Left ventricle myocardium superior (tissue), 1 donor: ENCODE results near the gene LRP1-AS. TPM values are rescaled to one million over a fixed set of nuclear protein-coding genes. Genes with fewer than 3 reads are reported as not detected.
A peak's percentile ranks its signal among the peaks of the same experiment; 100 is the strongest.

ENCODE experiments used
- ATAC-seq: fragments of 200-7000 bp; cut with Tn5 transposase; one replicate; pipeline ENCODE4 v1.9.1; 2020; ENCODE audit warnings: mild to moderate bottlenecking, moderate library complexity
- DNase-seq: peaks from one replicate; pipeline ENCODE4 v3.0.0-alpha.2; 2020
- intact Hi-C: fragments of 100-400 bp; cut with micrococcal nuclease; formaldehyde crosslinking; loops from one replicate; pipeline ENCODE4 v1.11.0; 2022
- total RNA-seq: library from RNA; stranded (reverse); fragmentation: NEBNext Ultra II Directional; extraction: Animal tissue kit (Norgen Biotek cat#: 25700); gene quantifications from one replicate; pipeline ENCODE4 v1.2.1, GENCODE V29; 2021
- donor health status: DM: no; HTN: yes; CAD: no; lungs with severe emphysema.

Gene LRP1-AS
- total RNA-seq, 1 donor from 2014 or later = not detected

DNA sequence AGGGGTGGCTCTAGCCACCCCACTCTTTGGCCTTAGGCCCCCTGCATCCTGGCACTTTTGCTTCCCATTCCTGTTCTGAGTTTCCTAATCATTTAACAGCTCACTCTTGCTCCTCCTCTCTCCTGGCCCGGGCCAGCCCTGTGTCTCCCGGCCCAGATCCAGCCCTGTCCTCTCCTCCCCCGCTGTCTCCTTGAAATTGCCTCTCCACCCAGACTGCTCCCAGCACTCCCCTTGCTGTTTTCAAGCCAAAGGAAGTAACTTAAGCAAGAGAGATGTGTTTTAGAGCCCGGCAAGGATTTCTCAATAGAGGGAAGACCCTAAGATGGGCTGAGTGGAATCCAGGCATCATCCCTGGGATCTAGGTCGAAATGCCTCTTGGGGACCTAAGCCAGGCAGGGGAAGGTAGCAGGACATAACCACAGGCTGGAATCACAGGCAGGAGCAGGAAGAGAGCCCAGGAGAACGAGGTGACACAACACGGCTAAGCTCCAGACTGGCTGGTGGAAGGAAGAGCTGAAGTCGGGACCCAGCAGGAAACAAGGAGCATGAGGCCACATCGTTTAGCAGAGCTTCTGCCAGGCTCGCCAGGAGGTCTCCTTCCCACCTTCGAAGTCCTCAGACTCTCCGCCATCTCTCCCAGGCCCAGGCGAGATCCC lies 2.0 kb upstream of the LRP1-AS start:
- intact Hi-C loops = no loop called here
- ATAC-seq (peak; percentile 85), DNase-seq (peak; percentile 85)

- peak; percentile 68 for ATAC-seq
- intact Hi-C loops = no loop called here
- peak; percentile 83 for DNase-seq
Measured at GRCh38 chr12:57148469-57149244, 1.2 kb upstream of the LRP1-AS start.

DNA sequence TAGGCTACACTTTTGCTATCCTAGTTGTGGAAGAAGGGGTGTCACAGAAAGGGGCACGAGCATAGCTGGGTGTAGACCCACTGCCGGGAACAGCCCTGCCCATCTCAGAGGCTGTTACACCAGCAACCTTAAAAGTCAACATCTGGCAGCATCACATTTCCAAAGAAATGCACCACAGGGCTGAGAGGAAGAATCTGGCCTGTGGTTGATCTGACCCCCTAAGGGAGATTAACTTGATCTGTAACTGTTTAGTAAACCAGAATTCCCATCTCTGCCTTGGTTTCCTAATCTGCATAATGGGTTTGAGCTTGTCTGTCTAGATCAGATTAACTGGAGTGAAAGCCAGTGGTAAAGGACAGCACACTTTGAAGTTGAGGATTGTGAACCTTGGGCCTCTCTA lies 1.3 kb downstream of the LRP1-AS start:
- ATAC-seq (no peak), DNase-seq (no peak)
- intact Hi-C loops = no loop called here

DNA sequence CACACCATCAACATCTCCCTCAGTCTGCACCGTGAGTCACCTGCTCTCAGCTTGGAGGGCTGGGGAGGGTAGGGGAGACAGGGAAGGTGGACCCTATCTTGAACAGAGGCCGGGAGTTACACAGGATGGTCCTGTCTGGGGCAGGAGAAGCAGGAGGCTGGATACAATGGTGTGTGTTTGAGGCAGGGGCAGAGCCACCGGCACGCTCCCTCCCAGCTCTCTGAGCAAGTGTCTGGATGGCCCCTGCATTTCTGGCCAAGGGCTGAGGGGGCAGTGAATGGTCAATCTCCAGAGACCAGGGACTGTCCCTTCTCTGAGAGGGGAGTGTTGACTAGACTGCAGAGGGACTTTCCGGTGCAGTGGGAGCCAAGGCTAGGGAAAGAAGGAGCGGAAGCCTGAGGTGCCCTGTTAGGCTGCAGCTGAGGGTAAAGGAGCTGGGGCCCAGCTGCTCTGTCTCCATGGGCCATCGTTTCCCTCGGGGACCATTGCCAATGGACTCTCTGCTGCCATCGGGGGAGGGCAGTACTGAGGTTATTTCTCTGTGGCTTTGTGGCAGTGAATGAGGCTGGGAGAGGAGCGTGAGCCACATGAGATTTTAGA lies 1.9 kb downstream of the LRP1-AS start:
- intact Hi-C loops = no loop called here
- ATAC-seq (no peak), DNase-seq (no peak)

DNA sequence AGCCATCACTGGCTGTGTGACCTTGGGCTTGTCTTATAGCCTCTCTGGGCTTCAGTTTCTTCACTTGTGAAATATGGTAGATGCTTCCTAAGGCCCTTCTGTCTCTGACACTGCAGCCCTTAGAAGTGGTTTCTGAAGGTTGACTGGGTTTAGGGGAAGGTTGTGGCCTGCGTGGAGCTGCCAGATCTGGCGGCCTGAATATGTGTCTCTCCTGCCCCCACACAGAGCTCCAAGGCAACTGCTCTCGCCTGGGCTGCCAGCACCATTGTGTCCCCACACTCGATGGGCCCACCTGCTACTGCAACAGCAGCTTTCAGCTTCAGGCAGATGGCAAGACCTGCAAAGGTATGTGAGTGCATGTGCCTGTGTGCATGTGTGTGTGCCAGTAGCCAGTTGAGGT lies 4.0 kb downstream of the LRP1-AS start:
- DNase-seq = no peak

GRCh38 chr12:57142727-57143126 lies 4.7 kb downstream of the LRP1-AS start:
- DNase-seq (no peak), ATAC-seq (no peak)
- intact Hi-C loops = no loop called here

More for the DNA sequence above, 4.0 kb downstream of the LRP1-AS start:
- intact Hi-C loops = no loop called here
- no peak for ATAC-seq

DNA sequence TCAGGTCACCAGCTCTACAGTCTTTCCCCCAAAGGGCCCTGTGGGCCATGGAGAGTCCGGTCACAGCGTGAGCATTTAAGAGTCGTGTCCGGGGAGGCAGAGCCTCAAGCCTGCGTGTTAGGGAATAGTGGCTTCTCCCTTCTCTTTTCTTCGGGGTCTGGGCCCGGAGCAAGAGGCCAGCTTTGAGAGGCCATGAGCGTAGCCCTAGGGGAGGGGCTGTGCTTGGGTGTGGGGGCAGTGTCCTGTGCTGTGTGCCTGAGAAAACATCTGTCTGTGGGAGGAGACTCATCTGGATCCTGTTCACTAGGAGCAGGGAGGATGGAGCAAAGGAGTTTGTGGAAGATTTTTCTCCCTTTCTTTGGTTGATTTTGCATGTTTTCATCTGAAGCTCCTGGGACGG lies 5.3 kb downstream of the LRP1-AS start:
- ATAC-seq (peak; percentile 66), DNase-seq (peak; percentile 60)
- intact Hi-C loops = no loop called here

GRCh38 chr12:57141249-57141648 lies 6.2 kb downstream of the LRP1-AS start:
- intact Hi-C loops = no loop called here

GRCh38 chr12:57139796-57140649 lies 7.4 kb downstream of the LRP1-AS start:
- intact Hi-C loops = no loop called here
- no peak for ATAC-seq
- no peak for DNase-seq

More at GRCh38 chr12:57141249-57141648, 6.2 kb downstream of the LRP1-AS start:
- no peak for ATAC-seq
- no peak for DNase-seq

GRCh38 chr12:57138526-57139272 lies 8.7 kb downstream of the LRP1-AS start:
- intact Hi-C loops = no loop called here
- ATAC-seq (peak; percentile 62), DNase-seq (peak; percentile 89)

DNA sequence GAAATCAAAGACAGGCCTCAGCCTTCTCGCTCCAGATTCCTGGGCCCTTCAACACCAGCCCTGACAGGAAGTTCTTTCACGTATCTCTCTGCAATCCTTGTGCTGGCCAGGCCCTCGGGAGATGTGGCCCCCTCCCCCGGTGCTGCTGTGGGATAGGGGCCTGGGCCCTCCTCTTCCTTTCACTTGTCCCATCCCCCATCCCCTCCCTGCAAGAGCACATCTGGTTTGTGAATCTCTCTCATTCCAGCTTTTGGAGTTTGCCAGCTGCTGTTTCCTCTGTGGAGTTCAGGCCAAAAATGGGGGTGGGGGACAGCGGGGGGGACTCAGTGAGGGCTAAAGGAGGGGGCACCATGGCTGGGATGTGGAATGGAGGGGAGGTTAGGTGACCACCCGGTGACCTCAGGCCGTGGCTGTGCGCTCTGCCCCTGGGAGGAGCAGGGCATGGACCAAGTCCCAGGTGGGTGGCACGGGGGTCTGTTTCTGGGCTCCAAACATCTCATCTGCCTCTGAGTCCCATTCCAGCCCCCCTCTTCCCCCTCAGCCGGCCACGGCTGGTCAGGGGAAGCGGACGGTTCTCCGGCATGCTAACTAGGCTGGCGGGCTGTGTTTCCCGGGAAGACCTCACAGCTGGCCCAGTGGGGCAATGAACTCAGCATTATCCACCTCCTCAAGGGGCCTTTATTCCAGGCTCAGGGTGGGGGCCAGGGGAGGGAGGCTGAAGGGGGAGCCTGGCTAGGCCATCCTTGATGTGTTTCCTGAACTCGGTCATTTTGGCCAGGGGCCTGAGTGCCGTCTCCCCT lies 11.7 kb downstream of the LRP1-AS start:
- ATAC-seq = peak; percentile 66
- peak; percentile 83 for DNase-seq
- intact Hi-C loops = no loop called here

GRCh38 chr12:57134949-57135348 lies 12.5 kb downstream of the LRP1-AS start:
- intact Hi-C loops = no loop called here

GRCh38 chr12:57133916-57134315 lies 13.5 kb downstream of the LRP1-AS start:
- peak; percentile 65 for ATAC-seq
- peak; percentile 80 for DNase-seq
- intact Hi-C loops = no loop called here

More at GRCh38 chr12:57134949-57135348, 12.5 kb downstream of the LRP1-AS start:
- ATAC-seq (no peak), DNase-seq (no peak)

- DNase-seq = no peak
- intact Hi-C loops = no loop called here
- ATAC-seq = no peak
Measured at GRCh38 chr12:57133013-57133569, 14.3 kb downstream of the LRP1-AS start.

- ATAC-seq = no peak
- no peak for DNase-seq
- intact Hi-C loops = no loop called here
Measured at GRCh38 chr12:57131896-57132744, 15.3 kb downstream of the LRP1-AS start.

- intact Hi-C loops = no loop called here
- DNase-seq (no peak), ATAC-seq (no peak)
Measured at GRCh38 chr12:57130941-57131340, 16.5 kb downstream of the LRP1-AS start.

DNA sequence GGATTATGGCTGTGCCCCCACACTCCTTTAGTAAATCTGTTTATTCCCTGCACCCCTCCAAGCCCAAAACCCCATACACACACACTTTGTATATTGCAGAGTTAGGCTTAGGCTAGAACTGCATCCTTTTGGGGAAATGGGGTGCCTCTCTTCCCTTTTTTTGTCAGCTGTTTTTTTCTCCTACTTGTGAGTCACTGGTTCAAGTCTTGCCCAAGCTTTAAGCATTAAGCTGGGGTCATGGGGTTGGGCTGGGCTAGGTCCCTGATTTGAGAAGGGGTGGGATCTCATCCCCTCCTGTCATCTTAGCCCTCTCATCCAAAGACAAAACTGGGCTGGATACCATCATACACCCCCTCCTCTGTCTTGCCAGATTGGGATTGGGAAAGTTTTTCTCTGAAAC lies 17.5 kb downstream of the LRP1-AS start:
- ATAC-seq (no peak), DNase-seq (no peak)
- intact Hi-C loops = loop anchor here (2.0 kb wide), 1 partner anchor 53 kb away; no protein-coding TSS in a partner anchor
